ENCODE data around the gene ATP1A2.

ATP1A2 gene

GRCh38 chr1:160148121-160148520 lies 32.6 kb downstream of the ATP1A2 start:
- DNase-seq (ENCODE audit: low spot score): no peak

GRCh38 chr1:160149233-160149632 lies 33.7 kb downstream of the ATP1A2 start:
- DNase-seq (ENCODE audit: low spot score): no peak

GRCh38 chr1:160149716-160150115 lies 34.2 kb downstream of the ATP1A2 start:
- no peak for DNase-seq (ENCODE audit: low spot score)

- no peak for DNase-seq (ENCODE audit: low spot score)
These were observed 35.7 kb downstream of the ATP1A2 start, which contains the start of gene ATP1A4 for GRCh38 chr1:160151303-160151702. Gene ATP1A4, plus strand, starts transcription at chr1:160151603. Its CDS starts 438 bp downstream, at chr1:160152041.

GRCh38 chr1:160154790-160155189 lies 39.2 kb downstream of the ATP1A2 start:
- DNase-seq (ENCODE audit: low spot score): no peak

GRCh38 chr1:160156361-160156760 lies 40.8 kb downstream of the ATP1A2 start:
- DNase-seq (ENCODE audit: low spot score): no peak

GRCh38 chr1:160157174-160157573 lies 41.6 kb downstream of the ATP1A2 start:
- DNase-seq (ENCODE audit: low spot score): no peak

GRCh38 chr1:160158031-160158430 lies 42.5 kb downstream of the ATP1A2 start:
- DNase-seq (ENCODE audit: low spot score): no peak

- no peak for DNase-seq (ENCODE audit: low spot score)
These were observed 43.0 kb downstream of the ATP1A2 start for GRCh38 chr1:160158534-160158933.

- DNase-seq (ENCODE audit: low spot score): no peak
These were observed 44.3 kb downstream of the ATP1A2 start for GRCh38 chr1:160159846-160160245.

- no peak for DNase-seq (ENCODE audit: low spot score)
These were observed 46.6 kb downstream of the ATP1A2 start for GRCh38 chr1:160161965-160162705.

- no peak for DNase-seq (ENCODE audit: low spot score)
These were observed 47.4 kb downstream of the ATP1A2 start for GRCh38 chr1:160162931-160163330.

GRCh38 chr1:160163615-160164014 lies 48.1 kb downstream of the ATP1A2 start:
- no peak for DNase-seq (ENCODE audit: low spot score)

GRCh38 chr1:160164121-160164520 lies 48.6 kb downstream of the ATP1A2 start:
- no peak for DNase-seq (ENCODE audit: low spot score)

- no peak for DNase-seq (ENCODE audit: low spot score)
These were observed 50.8 kb downstream of the ATP1A2 start for GRCh38 chr1:160166166-160166868.

GRCh38 chr1:160167056-160167455 lies 51.5 kb downstream of the ATP1A2 start:
- DNase-seq (ENCODE audit: low spot score): no peak

GRCh38 chr1:160167580-160167979 lies 52.0 kb downstream of the ATP1A2 start:
- DNase-seq (ENCODE audit: low spot score): no peak

- DNase-seq (ENCODE audit: low spot score): no peak
These were observed 52.5 kb downstream of the ATP1A2 start for GRCh38 chr1:160168016-160168415.

- no peak for DNase-seq (ENCODE audit: low spot score)
These were observed 53.2 kb downstream of the ATP1A2 start for GRCh38 chr1:160168609-160169369.

GRCh38 chr1:160169553-160170399 lies 54.2 kb downstream of the ATP1A2 start:
- no peak for DNase-seq (ENCODE audit: low spot score)

GRCh38 chr1:160171354-160171753 lies 55.8 kb downstream of the ATP1A2 start:
- DNase-seq (ENCODE audit: low spot score): no peak

GRCh38 chr1:160171980-160172379 lies 56.4 kb downstream of the ATP1A2 start:
- no peak for DNase-seq (ENCODE audit: low spot score)

Data from HuH-7.5 (cell line).